ENCODE data around the gene CRB1.

DNA sequence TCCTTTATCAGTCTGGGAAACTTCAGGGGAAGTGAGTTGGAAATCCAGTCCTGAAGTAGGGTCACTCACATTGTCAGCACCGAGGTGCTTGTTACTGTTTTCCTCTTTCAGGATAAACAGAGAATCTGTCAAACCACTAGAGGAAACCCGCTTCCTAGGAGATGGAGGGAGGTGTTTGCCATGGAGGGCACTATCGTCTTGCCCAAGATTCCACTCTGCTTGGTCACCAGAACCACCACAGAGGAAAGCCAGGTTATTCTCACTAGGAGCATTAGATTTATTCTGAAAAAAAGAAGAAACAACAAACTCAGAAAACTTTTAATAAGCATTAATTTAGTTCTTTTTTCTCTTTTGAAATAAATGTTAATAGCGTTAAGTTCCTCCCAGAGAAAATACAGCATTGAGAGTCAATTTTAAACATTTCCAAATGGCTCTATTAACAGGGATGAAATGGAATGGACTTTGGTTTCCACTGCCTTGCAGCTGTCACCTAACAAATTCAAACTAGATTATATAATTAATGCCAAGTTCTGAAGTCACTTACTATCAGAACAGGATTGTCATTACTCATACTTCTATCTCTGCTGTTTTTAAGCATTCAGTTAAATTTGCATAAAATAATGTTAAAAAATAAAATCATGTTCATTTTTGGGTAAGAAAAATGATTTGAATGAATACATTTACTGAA lies 242.8 kb downstream of the CRB1 start:
- no peak for TF ChIP-seq CTCF (IDR thresholded peaks at IDR 0.05)
- no peak for TF ChIP-seq POLR2A (IDR thresholded peaks at IDR 0.05)

Data from sigmoid colon (tissue), 3 donors.